ENCODE results near the gene MAGI3. TPM values are rescaled to one million over a fixed set of nuclear protein-coding genes. Genes with fewer than 3 reads are reported as not detected.

MAGI3 gene
- total RNA-seq, 6 experiments from 2014 or later = 8.5 to 14.5 (median 12.3) TPM

- Histone ChIP-seq H3K9me3 (no peaks in the 10 kb centered on the region), H3K4me3 (peak overlapping the region in 2 of 3 donors; percentile 27 to 39), H3K36me3 (no peaks in the 10 kb centered on the region), H3K27me3 (no peaks in the 10 kb centered on the region), H3K27ac (peak overlapping the region; percentile 58 to 95 (median 94)), H3K4me1 (peaks cover 0 to 27% (median 0%) of the 10 kb centered on the region in 4 donors)
- ATAC-seq (no peak), DNase-seq (no peak)
- intact Hi-C loops (cut with DNase I) = no loop called here
- WGBS (ENCODE audit: insufficient coverage, low coverage, low lambda C conversion rate, missing lambda C conversion rate) = 64% methylated on average over 1 of the region's 1 CpG
- TF ChIP-seq CTCF (IDR thresholded peaks at IDR 0.05) = no peak
- no peak for TF ChIP-seq POLR2A (IDR thresholded peaks at IDR 0.05)
Observed at GRCh38 chr1:113394863-113395259, 4.5 kb downstream of the MAGI3 start.

GRCh38 chr1:113396102-113396501 is 5.8 kb downstream of the MAGI3 start:
- TF ChIP-seq CTCF (IDR thresholded peaks at IDR 0.05) = no peak
- TF ChIP-seq POLR2A (IDR thresholded peaks at IDR 0.05) = no peak

GRCh38 chr1:113396585-113396984 is 6.3 kb downstream of the MAGI3 start:
- H3K27me3 ChIP-seq = no peaks in the 10 kb centered on the region
- DNase-seq (no peak), ATAC-seq (no peak)
- no peak overlapping the region for H3K27ac ChIP-seq
- no peaks in the 10 kb centered on the region for H3K36me3 ChIP-seq
- TF ChIP-seq POLR2A (IDR thresholded peaks at IDR 0.05) (no peak), CTCF (IDR thresholded peaks at IDR 0.05) (no peak)
- no peaks in the 10 kb centered on the region for H3K9me3 ChIP-seq
- H3K4me1 ChIP-seq = peaks cover 0 to 27% (median 0%) of the 10 kb centered on the region in 4 donors
- intact Hi-C loops (cut with DNase I) = no loop called here
- H3K4me3 ChIP-seq = no peak overlapping the region
- WGBS (ENCODE audit: insufficient coverage, low coverage, low lambda C conversion rate, missing lambda C conversion rate) = 91% methylated on average over 3 of the region's 3 CpGs

More at GRCh38 chr1:113396102-113396501, 5.8 kb downstream of the MAGI3 start:
- WGBS (ENCODE audit: insufficient coverage, low coverage, low lambda C conversion rate, missing lambda C conversion rate) = 26% methylated on average over 2 of the region's 2 CpGs
- DNase-seq = no peak
- no peak for ATAC-seq
- Histone ChIP-seq H3K4me1 (peaks cover 0 to 27% (median 0%) of the 10 kb centered on the region in 4 donors), H3K36me3 (no peaks in the 10 kb centered on the region), H3K27ac (peak overlapping the region in 1 of 3 donors; percentile 95), H3K4me3 (no peak overlapping the region), H3K27me3 (no peaks in the 10 kb centered on the region), H3K9me3 (no peaks in the 10 kb centered on the region)
- intact Hi-C loops (cut with DNase I) = no loop called here

- H3K27ac ChIP-seq = no peak overlapping the region
- no peak overlapping the region for H3K4me3 ChIP-seq
- H3K9me3 ChIP-seq = no peaks in the 10 kb centered on the region
- TF ChIP-seq CTCF (IDR thresholded peaks at IDR 0.05) (no peak), POLR2A (IDR thresholded peaks at IDR 0.05) (no peak)
- ATAC-seq (no peak), DNase-seq (no peak)
- intact Hi-C loops (cut with DNase I) = no loop called here
- WGBS (ENCODE audit: insufficient coverage, low coverage, low lambda C conversion rate, missing lambda C conversion rate) = 69% methylated on average over 5 of the region's 5 CpGs
- peaks cover 0 to 16% (median 0%) of the 10 kb centered on the region in 4 donors for H3K4me1 ChIP-seq
- no peaks in the 10 kb centered on the region for H3K36me3 ChIP-seq
- H3K27me3 ChIP-seq = no peaks in the 10 kb centered on the region
Observed at GRCh38 chr1:113399062-113399583, 8.8 kb downstream of the MAGI3 start.
